NK-92 treated with Interleukin-12 subunit alpha and Interleukin-12 subunit beta, amount 100 ng/mL, for 24 hours (cell line): ENCODE measurements around the gene OR13J1.
"Not testable (repeated sequence)": the region's sequence is repeated elsewhere in the genome, so short reads cannot be mapped to it uniquely, and the experiment has no call there.

Experiments
- DNase-seq: peaks from one replicate; lab custom pipeline; 2025; lab: John Stamatoyannopoulos, UW

OR13J1 gene

GRCh38 chr9:35904338-35904737 is 34.1 kb upstream of the OR13J1 start:
- no peak for DNase-seq

- peak; percentile 3 for DNase-seq
Measured at GRCh38 chr9:35903049-35903448, 32.8 kb upstream of the OR13J1 start.

- no peak for DNase-seq
Measured at GRCh38 chr9:35899021-35899420, 28.8 kb upstream of the OR13J1 start.

- DNase-seq = no peak
Measured at GRCh38 chr9:35898337-35898736, 28.1 kb upstream of the OR13J1 start.

- not testable (repeated sequence) for DNase-seq
Measured at GRCh38 chr9:35897376-35898099, 27.3 kb upstream of the OR13J1 start.

GRCh38 chr9:35896570-35896969 is 26.4 kb upstream of the OR13J1 start:
- no peak for DNase-seq

GRCh38 chr9:35892051-35892450 is 21.9 kb upstream of the OR13J1 start:
- no peak for DNase-seq

- DNase-seq = no peak
Measured at GRCh38 chr9:35891646-35892045, 21.4 kb upstream of the OR13J1 start.

- not testable (repeated sequence) for DNase-seq
Measured at GRCh38 chr9:35884908-35885307, 14.7 kb upstream of the OR13J1 start.

GRCh38 chr9:35882996-35883395 is 12.8 kb upstream of the OR13J1 start:
- DNase-seq = no peak

GRCh38 chr9:35882263-35882848 is 12.2 kb upstream of the OR13J1 start:
- DNase-seq = peak; percentile 48

GRCh38 chr9:35872505-35872904 is 2.3 kb upstream of the OR13J1 start:
- no peak for DNase-seq

- no peak for DNase-seq
Measured at GRCh38 chr9:35871545-35871944, 1.3 kb upstream of the OR13J1 start.

GRCh38 chr9:35869621-35870216 is 482 bp downstream of the OR13J1 start:
- no peak for DNase-seq

GRCh38 chr9:35868933-35869332 is 1.3 kb downstream of the OR13J1 start:
- DNase-seq = no peak

- no peak for DNase-seq
Measured at GRCh38 chr9:35867538-35867937, 2.7 kb downstream of the OR13J1 start.

- no peak for DNase-seq
Measured at GRCh38 chr9:35864695-35865255, 5.4 kb downstream of the OR13J1 start.

GRCh38 chr9:35863583-35863982 is 6.6 kb downstream of the OR13J1 start:
- DNase-seq = no peak

GRCh38 chr9:35862328-35862727 is 7.9 kb downstream of the OR13J1 start:
- DNase-seq = no peak

- no peak for DNase-seq
Measured at GRCh38 chr9:35861161-35861897, 8.9 kb downstream of the OR13J1 start.

- no peak for DNase-seq
Measured at GRCh38 chr9:35859990-35860339, 10.2 kb downstream of the OR13J1 start.

GRCh38 chr9:35859310-35859989 is 10.8 kb downstream of the OR13J1 start:
- no peak for DNase-seq
